Measurements from ENCODE around the gene TRIM54. TPM values are rescaled to one million over a fixed set of nuclear protein-coding genes. Genes with fewer than 3 reads are reported as not detected.
A peak's percentile ranks its signal among the peaks of the same experiment; 100 is the strongest.

TRIM54 gene
- total and polyA plus RNA-seq, 9 of the 15 experiments (the other 6 are each of a cell fraction or from before 2014, with no cell fraction given): not detected

DNA sequence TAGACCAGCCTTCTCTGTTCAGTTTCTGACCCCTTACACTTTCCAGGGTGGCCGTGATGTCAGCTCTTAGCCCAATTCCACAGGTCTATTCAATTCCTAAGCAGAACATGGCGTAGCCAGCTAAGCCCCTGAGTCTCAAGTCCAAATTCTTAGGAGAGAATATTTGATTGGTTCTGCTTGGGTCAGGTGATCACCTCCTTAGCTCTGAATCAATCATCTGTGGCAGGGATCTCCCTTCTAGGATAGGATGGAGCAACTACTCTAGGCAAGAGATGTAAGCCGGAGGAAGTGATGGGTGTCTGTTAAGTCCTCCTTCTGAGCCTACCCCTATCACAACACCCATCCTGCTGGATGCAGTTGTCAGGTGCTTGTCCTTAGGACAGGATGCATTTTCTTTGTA lies 15.0 kb downstream of the TRIM54 start (continued):
- TF ChIP-seq, protein P1, sequence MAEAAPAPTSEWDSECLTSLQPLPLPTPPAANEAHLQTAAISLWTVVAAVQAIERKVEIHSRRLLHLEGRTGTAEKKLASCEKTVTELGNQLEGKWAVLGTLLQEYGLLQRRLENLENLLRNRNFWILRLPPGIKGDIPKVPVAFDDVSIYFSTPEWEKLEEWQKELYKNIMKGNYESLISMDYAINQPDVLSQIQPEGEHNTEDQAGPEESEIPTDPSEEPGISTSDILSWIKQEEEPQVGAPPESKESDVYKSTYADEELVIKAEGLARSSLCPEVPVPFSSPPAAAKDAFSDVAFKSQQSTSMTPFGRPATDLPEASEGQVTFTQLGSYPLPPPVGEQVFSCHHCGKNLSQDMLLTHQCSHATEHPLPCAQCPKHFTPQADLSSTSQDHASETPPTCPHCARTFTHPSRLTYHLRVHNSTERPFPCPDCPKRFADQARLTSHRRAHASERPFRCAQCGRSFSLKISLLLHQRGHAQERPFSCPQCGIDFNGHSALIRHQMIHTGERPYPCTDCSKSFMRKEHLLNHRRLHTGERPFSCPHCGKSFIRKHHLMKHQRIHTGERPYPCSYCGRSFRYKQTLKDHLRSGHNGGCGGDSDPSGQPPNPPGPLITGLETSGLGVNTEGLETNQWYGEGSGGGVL (CRISPR knock-in tag; IDR thresholded peaks at IDR 0.05): no peak
- TF ChIP-seq MEIS2 (IDR thresholded peaks at IDR 0.05; ENCODE audit: partially characterized antibody) (peak; percentile 71), NR1H2 (CRISPR knock-in tag; IDR thresholded peaks at IDR 0.05) (no peak), MAFF (IDR thresholded peaks at IDR 0.05; ENCODE audit: low read length) (no peak), CHD1 (IDR thresholded peaks at IDR 0.05; ENCODE audit: low read length) (no peak)
- TF ChIP-seq, protein P2, sequence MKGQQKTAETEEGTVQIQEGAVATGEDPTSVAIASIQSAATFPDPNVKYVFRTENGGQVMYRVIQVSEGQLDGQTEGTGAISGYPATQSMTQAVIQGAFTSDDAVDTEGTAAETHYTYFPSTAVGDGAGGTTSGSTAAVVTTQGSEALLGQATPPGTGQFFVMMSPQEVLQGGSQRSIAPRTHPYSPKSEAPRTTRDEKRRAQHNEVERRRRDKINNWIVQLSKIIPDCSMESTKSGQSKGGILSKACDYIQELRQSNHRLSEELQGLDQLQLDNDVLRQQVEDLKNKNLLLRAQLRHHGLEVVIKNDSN (CRISPR knock-in tag; IDR thresholded peaks at IDR 0.05): peak; percentile 41; the same call in 1 of the 2 replicates

- WGBS (ENCODE audit: insufficient coverage, low coverage, missing lambda C conversion rate): 39% methylated on average over 18 of the region's 18 CpGs
- POLR2A ChIA-PET: no interaction called here
- ATAC-seq (peak; percentile 57), FAIRE-seq (no peak), DNase-seq (ENCODE audit: extremely low read depth in 1 of 4, low spot score in 3 of 4) (no peak)
- no peaks in the 10 kb centered on the region; a peak in 1 of 5 replicates for H3K27me3 ChIP-seq (ENCODE audit: control insufficient read depth in 2 of 2, insufficient read depth in 2 of 2, low read length in 2 of 2)
- H3K4me1 ChIP-seq (replicated peaks in 1 of 2; ENCODE audit: control insufficient read depth in 2 of 2, insufficient read depth in 2 of 2, low read length in 2 of 2): peaks cover 4 to 6% of the 10 kb centered on the region in 2 experiments; a peak in 3 of 5 replicates
- no TSS peak for BruUV-seq (replicated peaks)
- H2AFZ ChIP-seq (ENCODE audit: low read depth, low read length): peak overlapping the region; percentile 66
- no peaks in the 10 kb centered on the region for H3K9me3 ChIP-seq (replicated peaks; ENCODE audit: control insufficient read depth, insufficient read depth, low read depth, low read length)
- TF ChIP-seq RAD21 (CRISPR knock-in tag; conservative IDR thresholded peaks at IDR 0.05 in 1 of 2, IDR thresholded peaks at IDR 0.05 in 1 of 2) (0 out of 4 replicates have a peak, but pooled peaks of 1 of the 2 experiments have one; percentile 5), CC2D1A (IDR thresholded peaks at IDR 0.05) (no peak)
- no peaks in the 10 kb centered on the region for H3K36me3 ChIP-seq (ENCODE audit: control insufficient read depth, insufficient read depth, low read length)
- H3K9me1 ChIP-seq (ENCODE audit: control insufficient read depth, insufficient read depth, low read length): no peaks in the 10 kb centered on the region
- intact Hi-C loops (cut with micrococcal nuclease): loop anchor here (10.0 kb wide), 1 partner anchor 334 kb away; no protein-coding TSS in a partner anchor
- in situ Hi-C loops (cut with MboI): loop anchor here (10.0 kb wide), 1 partner anchor 454 kb away; the partner anchor contains the start of gene DPYSL5
- H3K9ac ChIP-seq (ENCODE audit: insufficient read depth in 1 of 2, low read depth in 2 of 2, low read length in 2 of 2): peak overlapping the region in 1 of 2 experiments; percentile 2; a peak in 1 of 4 replicates
- H3K4me3 ChIP-seq: no peak overlapping the region
- no peak overlapping the region for H3K4me2 ChIP-seq (ENCODE audit: insufficient read depth, low read length)
- no peaks in the 10 kb centered on the region for H3K79me2 ChIP-seq (ENCODE audit: control insufficient read depth, insufficient read depth, low read length)
- H3K27ac ChIP-seq (ENCODE audit: extremely low read depth, low read depth, low read length): no peak overlapping the region
- CTCF ChIA-PET (ENCODE audit: low intra/inter-chr PET ratio): no interaction called here
- no peaks in the 10 kb centered on the region for H4K20me1 ChIP-seq (replicated peaks; ENCODE audit: control insufficient read depth, insufficient read depth, low read length)
Measured at GRCh38 chr2:27298391-27299080, 16.3 kb downstream of the TRIM54 start.
